Stomach (tissue), 4 donors: ENCODE results near the gene DEDD2.

Experiments
- POLR2A ChIP-seq, 4 donors: fragments of 450-650 bp; IDR thresholded peaks; one replicate each; pipeline ENCODE4 v1.6.1; 2016; ENCODE audit warnings: antibody characterized with exemption in 4 of 4, control low read depth in 2 of 4, mild to moderate bottlenecking in 1 of 4, moderate library complexity in 1 of 4
- POLR2AphosphoS5 ChIP-seq, 3 donors: sonication (generic); formaldehyde crosslinking; IDR thresholded peaks; one replicate each; pipeline ENCODE4 v1.6.1; 2016; ENCODE audit warnings: antibody characterized with exemption in 3 of 3
- TF ChIP-seq, protein P1 (sequence below), 7 experiments: fragments of 450-650 bp in 4 of 7; fragments of 200-600 bp in 3 of 7; sonication (generic) in 3 of 7; IDR thresholded peaks; one replicate each; pipeline ENCODE4 v1.5.1; 2016 to 2019; ENCODE audit warnings: antibody characterized with exemption in 7 of 7, control low read depth in 2 of 7, mild to moderate bottlenecking in 1 of 7

DNA sequence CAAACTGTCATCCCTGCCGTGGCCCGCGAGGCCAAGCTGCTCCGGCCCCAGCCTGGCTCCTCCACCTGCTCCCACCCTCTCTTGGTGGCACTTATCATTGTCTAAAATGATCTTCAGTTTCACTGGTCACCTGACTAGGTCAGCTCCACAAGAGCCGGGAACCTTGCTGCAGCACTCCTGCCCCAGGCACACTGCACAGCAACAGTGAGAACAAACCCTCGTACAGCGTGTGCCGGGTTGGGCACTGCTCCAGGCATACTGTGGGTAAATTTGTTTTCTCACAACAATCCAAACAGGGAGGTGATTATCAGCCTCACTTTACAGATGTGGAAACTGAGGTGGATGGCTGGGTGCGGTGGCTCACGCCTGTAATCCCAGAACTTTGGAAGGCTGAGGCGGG, 8.9 kb downstream of the DEDD2 start:
- TF ChIP-seq, protein P1, sequence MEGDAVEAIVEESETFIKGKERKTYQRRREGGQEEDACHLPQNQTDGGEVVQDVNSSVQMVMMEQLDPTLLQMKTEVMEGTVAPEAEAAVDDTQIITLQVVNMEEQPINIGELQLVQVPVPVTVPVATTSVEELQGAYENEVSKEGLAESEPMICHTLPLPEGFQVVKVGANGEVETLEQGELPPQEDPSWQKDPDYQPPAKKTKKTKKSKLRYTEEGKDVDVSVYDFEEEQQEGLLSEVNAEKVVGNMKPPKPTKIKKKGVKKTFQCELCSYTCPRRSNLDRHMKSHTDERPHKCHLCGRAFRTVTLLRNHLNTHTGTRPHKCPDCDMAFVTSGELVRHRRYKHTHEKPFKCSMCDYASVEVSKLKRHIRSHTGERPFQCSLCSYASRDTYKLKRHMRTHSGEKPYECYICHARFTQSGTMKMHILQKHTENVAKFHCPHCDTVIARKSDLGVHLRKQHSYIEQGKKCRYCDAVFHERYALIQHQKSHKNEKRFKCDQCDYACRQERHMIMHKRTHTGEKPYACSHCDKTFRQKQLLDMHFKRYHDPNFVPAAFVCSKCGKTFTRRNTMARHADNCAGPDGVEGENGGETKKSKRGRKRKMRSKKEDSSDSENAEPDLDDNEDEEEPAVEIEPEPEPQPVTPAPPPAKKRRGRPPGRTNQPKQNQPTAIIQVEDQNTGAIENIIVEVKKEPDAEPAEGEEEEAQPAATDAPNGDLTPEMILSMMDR (IDR thresholded peaks at IDR 0.05): no peak
- TF ChIP-seq POLR2A (IDR thresholded peaks at IDR 0.05) (no peak), POLR2AphosphoS5 (IDR thresholded peaks at IDR 0.05) (no peak)
